Neural crest cell (in vitro differentiated cells): Measurements from ENCODE around the gene SNAP25. TPM values are rescaled to one million over a fixed set of nuclear protein-coding genes. Genes with fewer than 3 reads are reported as not detected.

Source experiments
- DNase-seq: peaks from one replicate; pipeline ENCODE4 v3.0.0; 2021; ENCODE audit warnings: low read depth, mixed read lengths, low spot score
- H3K27ac Mint-ChIP-seq: one replicate; pipeline ENCODE4 v1.8.0; 2021; ENCODE audit warnings: mild to moderate bottlenecking, mixed read lengths; ENCODE audit not compliant: unreplicated experiment
- H3K27me3 Mint-ChIP-seq: 2 replicates; pipeline ENCODE4 v1.8.0; 2021; ENCODE audit warnings: low read depth, mild to moderate bottlenecking, mixed read lengths
- H3K36me3 Mint-ChIP-seq: 2 replicates; pipeline ENCODE4 v1.8.0; 2021; ENCODE audit warnings: low read depth, mild to moderate bottlenecking, mixed read lengths
- H3K4me1 Mint-ChIP-seq: 2 replicates; pipeline ENCODE4 v1.8.0; 2021; ENCODE audit warnings: mixed read lengths
- H3K4me3 Mint-ChIP-seq: one replicate; pipeline ENCODE4 v1.8.0; 2021; ENCODE audit warnings: mild to moderate bottlenecking, mixed read lengths
- H3K9me3 Mint-ChIP-seq: 2 replicates; pipeline ENCODE4 v1.8.0; 2021; ENCODE audit warnings: mixed read lengths
- total RNA-seq: library from RNA; stranded (reverse); gene quantifications from 2 replicates; pipeline ENCODE4 v1.2.1, GENCODE V29; 2021
- TF ChIP-seq, protein P1 (sequence below): fragments of 200-600 bp; sonication (generic); conservative IDR thresholded peaks from 2 replicates; pipeline ENCODE4 v1.5.0; 2021; ENCODE audit warnings: antibody characterized with exemption, mild to moderate bottlenecking

Gene SNAP25
- total RNA-seq, 1 donor from 2014 or later, result 9.2 TPM

DNA sequence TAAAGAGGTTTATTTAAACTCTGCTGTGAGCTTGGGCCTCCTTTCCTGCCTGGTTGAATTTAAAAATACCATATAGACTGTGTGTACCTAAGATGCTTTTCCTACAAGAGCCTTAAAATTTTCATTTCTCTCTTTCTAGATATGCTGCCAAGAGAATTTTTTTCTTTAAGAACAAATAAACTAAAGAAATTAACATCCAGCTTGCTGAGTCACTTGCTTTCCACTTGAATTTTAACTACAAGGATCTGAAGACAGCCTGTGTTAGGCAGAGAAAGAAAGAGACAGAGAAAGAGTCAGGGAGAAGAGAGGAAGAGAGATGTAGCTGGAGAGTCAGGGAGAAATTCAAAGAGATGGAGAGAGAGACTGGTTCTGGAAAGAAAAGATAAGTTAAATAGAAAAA lies 18.3 kb upstream of the SNAP25 start:
- H3K27ac Mint-ChIP-seq, result peak overlapping the region; percentile 4

DNA sequence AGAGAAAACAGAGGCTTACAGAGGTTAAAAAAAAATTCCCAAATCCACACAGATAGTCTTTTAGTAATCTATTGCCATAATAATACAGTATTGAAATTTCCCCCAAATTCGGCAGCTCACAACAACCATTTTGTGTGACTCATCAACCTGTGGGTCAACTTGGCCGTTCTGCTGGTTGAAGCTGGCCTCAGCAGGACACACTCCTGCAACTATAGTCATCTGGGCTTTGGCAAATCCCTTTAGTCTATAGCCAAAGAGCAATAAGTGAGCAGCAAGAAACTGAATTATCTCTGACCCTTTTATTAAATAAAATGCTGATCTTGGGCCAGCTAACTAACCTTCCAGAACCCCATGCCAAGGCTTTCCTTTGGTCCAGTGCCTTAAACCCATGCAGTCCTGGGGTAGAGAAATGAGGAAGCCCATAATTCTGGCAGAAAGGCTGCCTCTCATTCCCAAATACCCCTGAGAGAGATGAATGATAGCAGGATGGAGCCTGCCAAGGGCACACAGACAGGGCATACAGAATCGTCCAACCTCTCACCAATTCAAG lies 17.2 kb upstream of the SNAP25 start:
- H3K36me3 Mint-ChIP-seq, result no peaks in the 10 kb centered on the region
- no peak overlapping the region for H3K27ac Mint-ChIP-seq
- H3K4me1 Mint-ChIP-seq, result no peaks in the 10 kb centered on the region
- no peak overlapping the region for H3K4me3 Mint-ChIP-seq
- TF ChIP-seq, protein P1, sequence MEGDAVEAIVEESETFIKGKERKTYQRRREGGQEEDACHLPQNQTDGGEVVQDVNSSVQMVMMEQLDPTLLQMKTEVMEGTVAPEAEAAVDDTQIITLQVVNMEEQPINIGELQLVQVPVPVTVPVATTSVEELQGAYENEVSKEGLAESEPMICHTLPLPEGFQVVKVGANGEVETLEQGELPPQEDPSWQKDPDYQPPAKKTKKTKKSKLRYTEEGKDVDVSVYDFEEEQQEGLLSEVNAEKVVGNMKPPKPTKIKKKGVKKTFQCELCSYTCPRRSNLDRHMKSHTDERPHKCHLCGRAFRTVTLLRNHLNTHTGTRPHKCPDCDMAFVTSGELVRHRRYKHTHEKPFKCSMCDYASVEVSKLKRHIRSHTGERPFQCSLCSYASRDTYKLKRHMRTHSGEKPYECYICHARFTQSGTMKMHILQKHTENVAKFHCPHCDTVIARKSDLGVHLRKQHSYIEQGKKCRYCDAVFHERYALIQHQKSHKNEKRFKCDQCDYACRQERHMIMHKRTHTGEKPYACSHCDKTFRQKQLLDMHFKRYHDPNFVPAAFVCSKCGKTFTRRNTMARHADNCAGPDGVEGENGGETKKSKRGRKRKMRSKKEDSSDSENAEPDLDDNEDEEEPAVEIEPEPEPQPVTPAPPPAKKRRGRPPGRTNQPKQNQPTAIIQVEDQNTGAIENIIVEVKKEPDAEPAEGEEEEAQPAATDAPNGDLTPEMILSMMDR, result no peak
- H3K9me3 Mint-ChIP-seq, result peaks cover 3% of the 10 kb centered on the region
- DNase-seq, result no peak
- H3K27me3 Mint-ChIP-seq, result no peaks in the 10 kb centered on the region

More for the DNA sequence above, 18.3 kb upstream of the SNAP25 start:
- Mint-ChIP-seq H3K9me3 (peaks cover 3% of the 10 kb centered on the region), H3K4me3 (no peak overlapping the region), H3K36me3 (no peaks in the 10 kb centered on the region), H3K27me3 (no peaks in the 10 kb centered on the region), H3K4me1 (no peaks in the 10 kb centered on the region)
- TF ChIP-seq, protein P1, result no peak
- no peak for DNase-seq

DNA sequence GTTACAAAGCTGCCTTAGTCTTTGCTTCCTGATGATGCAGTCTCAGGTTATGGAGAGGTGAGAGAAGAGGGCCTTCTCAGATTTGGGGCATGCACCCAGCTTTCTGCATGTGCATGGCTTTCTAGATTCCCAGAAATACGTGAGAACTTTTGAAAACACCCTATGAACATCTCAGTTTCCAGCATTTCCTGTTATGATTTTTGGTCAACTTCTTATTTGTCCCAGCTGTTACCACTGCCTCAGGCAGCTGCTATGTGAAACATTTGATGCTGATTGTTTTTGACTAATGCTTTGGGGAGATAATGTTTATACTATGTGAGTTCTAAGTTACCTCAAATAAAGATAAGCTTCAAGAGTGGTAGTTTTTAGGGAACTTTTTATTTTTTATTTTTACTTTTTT lies 9.5 kb upstream of the SNAP25 start:
- no peak for DNase-seq
- H3K4me3 Mint-ChIP-seq, result no peak overlapping the region
- peaks cover 14% of the 10 kb centered on the region for H3K27me3 Mint-ChIP-seq
- H3K27ac Mint-ChIP-seq, result no peak overlapping the region
- no peaks in the 10 kb centered on the region for H3K36me3 Mint-ChIP-seq
- TF ChIP-seq, protein P1, result no peak
- no peaks in the 10 kb centered on the region for H3K4me1 Mint-ChIP-seq
- H3K9me3 Mint-ChIP-seq, result no peaks in the 10 kb centered on the region

DNA sequence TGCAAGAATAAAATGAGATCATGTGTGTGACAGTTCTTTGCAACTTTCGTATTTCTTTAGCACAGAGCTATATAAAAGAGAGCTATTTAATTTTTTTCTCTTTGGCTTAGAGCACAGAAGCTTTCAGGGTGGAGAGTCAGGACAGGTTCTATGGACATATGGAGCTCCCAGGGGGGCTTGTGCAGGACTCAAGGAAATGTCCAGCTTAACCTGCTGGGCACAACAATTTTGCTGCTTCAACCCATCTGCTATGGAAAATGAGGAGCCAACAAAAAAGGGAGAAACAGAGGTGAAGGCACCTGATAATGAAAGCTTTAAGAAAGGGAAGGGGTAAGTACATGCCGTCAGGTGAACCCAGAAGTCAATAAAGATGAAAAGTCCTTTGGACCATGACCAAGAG lies 5.1 kb upstream of the SNAP25 start:
- Mint-ChIP-seq H3K36me3 (no peaks in the 10 kb centered on the region), H3K4me3 (no peak overlapping the region), H3K27ac (no peak overlapping the region), H3K27me3 (peaks cover 42% of the 10 kb centered on the region), H3K4me1 (peaks cover 21% of the 10 kb centered on the region), H3K9me3 (no peaks in the 10 kb centered on the region)
- TF ChIP-seq, protein P1, result no peak
- no peak for DNase-seq

DNA sequence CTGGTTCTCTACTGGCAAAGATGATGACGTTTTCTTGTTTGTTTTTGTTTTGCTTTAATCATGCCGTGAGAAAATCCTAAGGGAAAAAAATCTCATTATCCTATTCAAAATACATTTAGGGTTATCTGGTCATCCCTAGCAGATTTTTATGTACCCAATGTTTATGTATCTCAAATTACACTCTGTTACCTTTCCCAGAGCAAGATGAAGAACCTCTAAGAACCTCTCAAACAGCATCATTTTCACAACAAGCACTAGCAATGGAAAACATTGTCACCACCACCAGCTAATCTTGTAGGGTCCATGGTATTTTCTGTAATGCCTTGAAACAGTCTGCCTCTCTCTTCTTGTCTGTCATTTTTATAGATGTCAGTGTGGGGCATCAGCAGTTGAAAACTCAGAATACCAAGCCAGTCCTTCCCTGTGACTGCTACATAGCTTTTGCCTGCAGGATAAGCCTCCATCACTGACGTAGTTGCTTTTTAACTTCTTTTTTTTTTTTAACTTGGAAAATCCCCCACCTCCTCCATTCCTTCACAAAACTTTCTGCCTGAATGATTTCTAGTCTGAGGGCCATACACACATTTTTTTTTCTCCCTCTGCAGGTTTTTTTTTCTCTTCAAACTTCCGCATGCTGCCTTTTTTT lies 2.4 kb upstream of the SNAP25 start:
- TF ChIP-seq, protein P1, result no peak
- no peaks in the 10 kb centered on the region for H3K9me3 Mint-ChIP-seq
- H3K36me3 Mint-ChIP-seq, result no peaks in the 10 kb centered on the region
- H3K27ac Mint-ChIP-seq, result no peak overlapping the region
- peak overlapping the region; percentile 67 for H3K4me3 Mint-ChIP-seq
- DNase-seq, result no peak
- peaks cover 45% of the 10 kb centered on the region for H3K27me3 Mint-ChIP-seq
- H3K4me1 Mint-ChIP-seq, result peaks cover 35% of the 10 kb centered on the region
